Stimulated activated CD8-positive, alpha-beta memory T cell treated with anti-CD3 and anti-CD28 coated beads, Interleukin-4, amount 100 ng/mL, for 4 hours (primary cell): Measurements from ENCODE around the gene FKBP15.

Experiments used
- DNase-seq, 2 donors: peaks; one replicate each; pipeline ENCODE4 v3.0.0-alpha.2; 2020; ENCODE audit warnings: low read depth in 2 of 2, low spot score in 1 of 2

The FKBP15 gene

DNA sequence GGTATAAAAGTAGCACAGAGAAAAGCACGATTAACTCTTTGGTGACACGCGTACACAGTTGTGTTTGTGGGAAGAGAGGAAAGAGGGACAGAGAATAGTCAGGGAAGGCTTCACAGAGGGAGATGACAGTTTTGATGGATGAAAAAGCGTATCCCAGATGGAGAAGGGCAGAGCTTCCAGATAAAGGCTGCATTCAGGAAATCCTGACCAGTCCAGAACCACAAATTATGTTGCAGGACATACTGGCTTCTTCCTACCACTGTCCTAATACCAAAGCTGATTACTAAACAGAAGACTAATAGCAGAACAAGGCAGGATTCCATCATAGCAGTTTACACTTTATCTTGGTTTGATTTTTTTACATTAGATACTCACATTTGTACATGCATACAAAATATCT, 35.8 kb downstream of the FKBP15 start:
- no peak for DNase-seq

DNA sequence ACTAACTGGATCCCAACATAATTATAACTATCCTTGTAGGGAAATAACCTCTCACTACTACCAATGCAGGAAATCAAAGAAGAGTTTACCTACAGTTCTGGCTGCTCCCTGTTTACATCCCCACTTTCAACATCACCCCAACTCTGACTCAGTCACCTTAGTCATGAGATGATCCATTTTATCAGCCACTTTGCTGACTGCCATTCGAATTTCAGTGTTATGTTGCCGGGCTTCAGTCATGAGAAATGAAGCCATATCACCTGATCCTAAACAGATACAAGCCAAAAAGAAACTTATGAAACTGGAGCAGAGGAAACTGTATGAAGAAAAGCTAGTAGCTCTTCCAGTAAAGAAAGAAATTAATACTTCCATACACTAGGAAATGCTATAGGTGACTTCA, 36.5 kb downstream of the FKBP15 start:
- no peak for DNase-seq

DNA sequence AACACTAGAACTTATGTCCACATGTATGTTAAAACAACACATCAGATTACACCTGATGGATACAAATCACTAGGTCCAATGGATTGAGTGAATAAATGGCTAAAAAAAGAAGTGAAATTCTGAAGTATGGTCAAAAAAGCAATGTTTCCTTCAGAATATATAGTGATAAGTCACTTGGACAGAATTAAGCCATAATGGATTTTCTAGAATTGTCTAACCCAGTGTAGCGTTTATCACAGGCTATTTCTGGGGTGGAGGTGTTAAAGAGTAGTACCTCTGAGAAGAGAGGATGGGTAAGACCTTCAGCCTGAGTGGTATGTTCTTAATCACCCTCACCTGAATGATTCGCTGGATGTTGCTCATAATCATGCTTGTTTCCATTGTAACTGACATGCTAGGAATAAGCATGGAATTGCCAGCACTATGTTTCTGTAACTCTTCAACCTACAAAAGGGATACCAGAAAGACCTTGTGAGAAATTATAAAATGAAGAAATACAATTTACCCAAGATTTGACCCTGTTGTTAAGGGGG, 37.1 kb downstream of the FKBP15 start:
- DNase-seq = no peak

DNA sequence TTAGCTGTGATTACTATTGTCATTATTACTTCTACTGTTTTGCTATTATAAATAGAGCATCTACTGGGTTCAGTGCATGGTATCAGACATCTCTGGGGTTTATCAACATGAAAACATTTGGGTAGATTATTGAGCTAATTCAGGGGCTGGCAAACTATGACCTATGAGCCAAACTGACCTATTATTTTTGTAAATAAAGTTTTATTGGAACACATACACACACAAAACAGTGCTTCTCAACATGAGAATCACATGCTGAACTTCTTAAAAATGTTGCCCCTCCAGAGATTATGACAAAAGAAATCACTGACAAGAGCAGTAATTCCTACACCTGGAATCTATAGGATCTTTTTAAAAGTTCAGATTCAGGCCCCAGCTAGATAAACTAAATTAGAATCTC, 39.9 kb downstream of the FKBP15 start:
- no peak for DNase-seq

DNA sequence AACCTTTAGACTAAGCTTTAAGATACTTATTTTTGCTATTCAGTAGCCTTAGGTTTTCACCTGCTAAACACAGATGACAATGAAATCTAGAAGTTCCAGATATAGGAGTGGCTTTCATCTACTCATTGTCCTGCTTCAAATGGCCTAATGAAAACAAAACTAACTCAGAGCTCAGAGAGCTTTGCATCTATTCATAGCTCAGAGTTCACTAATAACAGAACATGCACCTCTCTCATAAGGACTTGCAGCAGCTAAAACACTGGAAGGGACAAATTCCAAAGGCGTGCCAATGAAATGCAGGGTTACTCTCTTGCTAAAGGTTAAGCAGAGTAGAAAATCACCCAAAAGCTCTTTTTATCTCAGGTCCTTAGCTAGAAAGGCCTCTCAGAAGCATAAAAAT, 41.2 kb downstream of the FKBP15 start:
- no peak for DNase-seq

DNA sequence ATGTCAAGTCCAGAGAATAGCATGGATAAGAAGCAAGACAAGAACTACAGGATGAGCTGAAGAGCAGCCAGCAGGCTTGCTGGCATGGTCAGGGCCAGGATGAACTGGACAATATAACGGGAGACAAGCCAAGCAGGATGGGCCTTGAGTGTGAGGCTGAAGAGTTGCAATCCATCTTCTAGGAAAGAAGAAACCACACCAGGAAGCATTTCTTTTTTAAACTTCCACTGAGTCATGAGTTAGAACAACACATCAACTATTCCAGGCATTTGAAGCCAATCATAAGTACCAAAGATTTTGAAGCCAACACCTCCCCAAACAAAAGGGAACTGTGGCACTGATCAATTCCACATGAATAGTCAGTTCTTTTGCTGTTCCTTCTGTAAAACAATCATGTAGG, 43.0 kb downstream of the FKBP15 start:
- DNase-seq = no peak

DNA sequence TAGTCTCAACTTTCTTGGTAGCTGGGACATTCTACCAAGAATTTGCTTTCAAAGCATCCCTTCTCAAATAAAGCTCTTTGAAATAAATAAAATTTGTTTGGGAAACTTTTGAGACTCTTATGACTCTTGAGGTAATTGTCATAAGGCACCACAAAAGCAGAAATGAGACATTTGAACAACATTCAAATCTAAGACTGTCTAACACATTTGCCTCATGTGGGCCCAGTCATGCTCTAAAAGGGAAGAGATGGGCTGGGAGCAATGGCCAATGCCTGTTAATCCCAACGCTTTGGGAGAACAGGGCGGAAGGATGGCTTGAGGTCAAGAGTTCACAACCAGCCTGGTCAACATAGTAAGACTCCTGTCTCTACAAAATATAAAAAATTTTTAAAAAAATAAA, 43.8 kb downstream of the FKBP15 start:
- no peak for DNase-seq

DNA sequence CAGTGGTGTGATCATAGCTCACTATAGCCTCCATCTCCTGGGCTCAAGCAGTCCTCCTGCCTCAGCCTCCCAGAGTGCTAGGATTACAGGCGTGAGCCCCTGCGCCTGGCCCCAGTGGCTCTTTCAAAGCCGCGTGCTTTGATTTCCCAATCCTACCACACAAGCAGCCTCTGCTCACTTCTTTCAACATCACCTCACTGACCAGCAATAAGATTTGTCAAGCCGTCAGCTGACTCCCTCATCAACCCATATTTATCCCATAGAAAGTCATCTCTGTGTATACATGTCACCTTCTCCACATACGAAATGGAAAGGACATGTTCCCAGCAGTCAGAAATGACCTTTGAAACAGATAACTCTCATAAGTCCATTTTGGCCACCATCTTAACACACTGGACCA, 44.3 kb downstream of the FKBP15 start:
- no peak for DNase-seq

DNA sequence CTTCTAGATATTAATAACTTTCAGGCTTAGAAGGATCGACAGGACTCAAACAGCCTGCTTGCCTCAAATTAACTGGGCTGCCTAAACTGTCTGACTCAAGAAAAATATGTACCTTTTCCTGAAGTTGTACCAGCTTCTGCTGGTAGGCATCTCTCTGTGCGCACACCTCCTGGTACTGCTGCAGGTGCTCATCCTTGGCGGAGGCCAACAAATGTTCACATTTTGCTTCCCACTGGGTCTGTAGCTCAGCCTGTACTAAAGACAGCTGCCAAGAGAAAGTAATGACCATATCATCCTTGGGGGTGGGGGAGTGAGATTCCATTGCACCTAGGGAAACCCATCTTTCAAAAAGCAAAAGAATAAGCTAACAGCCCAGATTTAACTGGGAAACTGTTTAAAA, 47.7 kb downstream of the FKBP15 start:
- DNase-seq = no peak

DNA sequence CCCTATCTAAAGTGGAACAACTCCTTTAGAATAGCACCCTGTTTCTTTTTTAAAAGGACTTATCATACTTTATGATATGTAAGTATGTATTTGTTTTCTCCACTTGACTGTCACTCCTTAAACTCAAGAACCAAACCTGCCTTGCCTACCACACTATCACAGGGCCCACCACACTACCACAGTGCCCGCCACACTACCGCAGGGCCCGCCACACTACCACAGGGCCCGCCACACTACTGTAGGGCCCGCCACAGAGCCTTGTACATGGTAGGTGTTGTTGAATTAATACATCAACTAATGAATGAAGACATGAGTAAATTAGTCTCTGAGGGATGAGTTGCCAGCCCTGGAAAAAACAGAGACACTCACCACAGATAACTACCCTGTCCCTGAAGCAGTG, 52.3 kb downstream of the FKBP15 start:
- DNase-seq = no peak

DNA sequence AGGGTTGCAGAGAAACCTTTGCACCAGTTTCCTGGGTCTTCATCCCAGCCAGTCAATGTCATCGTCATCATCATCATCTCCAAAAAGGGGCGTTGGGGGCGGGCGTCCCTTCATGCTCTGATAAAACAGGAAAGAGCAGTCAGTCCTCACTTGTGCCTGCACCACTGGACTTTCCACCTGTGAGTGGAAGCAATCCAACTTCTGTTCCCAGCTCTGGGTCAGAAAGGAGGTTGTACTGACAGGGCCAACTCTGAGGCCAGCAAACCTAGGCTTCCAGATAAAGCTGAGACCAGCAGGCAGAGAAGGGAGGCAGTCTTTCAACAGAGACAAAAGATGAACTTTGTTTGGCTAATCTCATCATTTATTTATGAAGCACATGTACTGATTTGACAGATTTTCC, 55.0 kb downstream of the FKBP15 start:
- no peak for DNase-seq

DNA sequence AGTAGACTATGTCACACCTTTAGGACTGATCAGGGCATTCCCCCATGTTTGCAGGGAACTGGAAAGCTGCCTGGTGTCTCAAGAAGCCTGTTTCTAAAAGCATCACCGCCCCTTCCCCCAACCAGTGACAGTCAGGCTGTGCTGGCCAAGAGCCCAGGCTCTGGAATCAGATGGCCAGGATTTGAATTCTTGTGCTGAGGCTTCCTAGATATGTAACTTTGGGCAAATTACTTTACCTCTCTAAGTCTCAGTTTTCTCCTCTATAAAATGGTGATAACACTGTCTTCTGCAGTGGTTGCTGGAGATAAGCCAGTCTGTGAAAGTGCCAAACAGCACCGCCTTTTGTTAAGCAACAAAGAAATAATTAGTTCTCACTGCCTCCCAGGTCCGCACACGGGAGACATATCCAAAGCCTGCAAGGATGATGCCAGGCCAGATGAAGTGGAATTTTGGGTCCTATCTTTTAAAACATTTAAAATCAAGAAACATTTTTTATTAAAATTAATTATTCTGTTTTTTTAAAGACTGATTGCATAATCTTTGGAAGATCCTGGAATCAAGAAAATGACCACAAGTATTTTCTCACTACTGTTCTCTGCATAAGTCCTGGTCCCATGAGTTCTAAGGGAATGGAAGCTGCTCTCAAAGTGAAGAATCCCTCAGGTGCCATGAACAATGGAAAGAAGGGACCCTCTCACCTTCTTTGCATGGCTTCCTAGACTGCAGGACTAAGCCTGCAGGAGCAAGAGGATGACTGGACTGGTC, 56.4 kb downstream of the FKBP15 start:
- DNase-seq = no peak

DNA sequence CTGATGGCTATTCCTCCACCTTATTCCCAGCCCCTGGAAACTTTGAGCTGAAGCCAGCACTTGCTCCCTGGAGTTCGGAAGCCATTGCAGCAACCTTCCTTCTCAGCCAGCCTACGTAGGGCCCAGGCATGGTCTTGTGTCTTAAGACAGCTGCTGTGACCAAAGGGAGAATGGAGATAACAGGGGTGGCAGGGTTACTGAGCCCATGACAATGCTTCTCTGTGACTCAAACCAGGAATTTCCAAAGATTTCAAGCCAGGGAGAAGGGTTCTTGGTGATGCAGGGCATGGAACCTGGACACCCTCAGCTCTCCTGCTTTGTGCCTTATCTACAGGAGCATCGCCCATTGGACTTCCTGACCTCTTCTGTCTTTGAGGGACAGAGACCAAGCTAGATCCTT, 58.1 kb downstream of the FKBP15 start:
- DNase-seq = no peak

DNA sequence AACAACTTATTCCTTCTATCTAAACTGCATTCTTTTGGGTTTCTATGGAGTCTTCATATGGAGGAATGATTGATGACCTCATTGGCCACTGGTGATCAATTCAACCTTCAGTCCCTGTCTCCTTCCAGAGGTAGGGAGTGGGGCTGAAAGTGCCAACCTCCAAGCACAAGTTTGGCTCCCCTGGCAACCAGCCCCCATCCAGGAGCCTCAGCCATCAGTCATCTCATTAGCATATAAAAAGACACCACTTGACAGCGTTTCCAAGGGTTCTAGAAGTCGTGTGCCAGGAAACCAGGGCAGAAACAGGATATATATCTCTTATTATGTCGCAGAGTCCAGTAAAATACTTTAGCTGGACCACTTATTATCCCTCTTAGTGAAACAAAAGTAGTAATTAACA, 60.5 kb downstream of the FKBP15 start:
- DNase-seq = no peak

DNA sequence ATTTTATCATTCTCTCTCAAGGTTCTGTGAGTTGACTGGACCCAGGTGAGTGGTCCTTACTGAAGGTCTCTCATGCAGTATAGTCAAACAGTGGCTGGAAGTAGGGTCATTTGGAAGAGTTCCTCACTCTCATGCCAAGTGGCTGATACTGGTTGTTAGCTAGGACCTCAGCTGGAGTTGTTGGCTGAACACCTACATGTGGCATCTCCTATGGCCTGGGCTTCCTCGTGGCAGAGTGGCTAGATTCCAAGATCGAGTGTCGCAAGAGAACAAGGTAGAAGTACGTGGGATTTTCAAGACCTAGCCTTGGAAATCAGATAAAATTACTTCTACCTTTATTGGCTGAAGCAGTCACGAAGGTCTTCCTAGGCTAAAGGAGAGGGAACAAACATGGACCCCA, 62.6 kb downstream of the FKBP15 start:
- no peak for DNase-seq

DNA sequence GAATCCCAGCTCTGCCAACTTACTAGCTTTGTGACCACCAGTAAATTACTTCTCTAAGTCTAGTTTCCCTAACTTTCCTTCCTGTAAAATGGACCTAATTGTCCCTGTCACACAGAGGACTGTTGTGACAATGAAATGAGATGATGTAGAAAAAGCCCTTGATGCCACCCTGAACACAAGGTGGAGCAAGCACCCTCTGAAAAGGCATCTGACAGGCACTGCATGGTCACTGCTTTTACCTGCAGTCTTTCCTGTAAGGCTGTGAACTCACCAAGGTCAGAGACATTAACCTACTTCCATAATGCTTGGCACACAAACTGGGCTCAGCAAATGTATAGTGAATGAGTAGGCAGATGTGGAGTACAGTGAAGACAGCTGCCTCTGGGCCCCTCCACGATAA, 64.2 kb downstream of the FKBP15 start:
- no peak for DNase-seq

DNA sequence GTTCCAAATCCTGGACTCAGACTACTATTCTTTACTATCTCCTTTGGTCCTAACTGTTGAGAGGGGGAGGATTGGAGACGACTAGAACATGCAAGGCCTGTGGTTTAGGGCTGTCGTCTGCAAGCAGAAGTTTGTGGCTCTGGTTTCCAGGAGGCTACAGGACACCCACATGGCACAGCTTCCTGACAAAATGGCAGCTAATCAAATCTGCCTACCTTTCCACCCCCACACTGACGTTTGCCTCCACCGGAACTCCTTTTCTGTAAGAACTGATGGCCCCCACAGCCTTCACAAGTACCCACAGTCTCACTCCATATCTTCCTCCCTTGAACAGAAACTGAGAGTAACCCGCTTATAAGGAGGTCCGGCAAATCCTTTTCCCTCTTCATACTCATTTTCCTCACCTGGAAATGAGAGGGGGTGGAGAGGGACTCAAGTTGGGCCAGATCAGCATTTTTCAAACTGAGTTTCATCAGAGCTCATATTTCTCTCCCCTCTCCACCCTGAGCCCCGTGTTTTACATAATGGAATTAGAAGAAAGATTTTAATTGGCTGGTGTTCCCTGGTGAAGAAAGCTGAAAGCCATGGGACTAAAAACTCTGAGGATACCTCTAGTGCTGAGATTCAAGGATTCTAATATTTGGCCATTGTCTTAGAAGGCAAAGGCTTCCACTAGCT, 65.0 kb downstream of the FKBP15 start:
- no peak for DNase-seq

DNA sequence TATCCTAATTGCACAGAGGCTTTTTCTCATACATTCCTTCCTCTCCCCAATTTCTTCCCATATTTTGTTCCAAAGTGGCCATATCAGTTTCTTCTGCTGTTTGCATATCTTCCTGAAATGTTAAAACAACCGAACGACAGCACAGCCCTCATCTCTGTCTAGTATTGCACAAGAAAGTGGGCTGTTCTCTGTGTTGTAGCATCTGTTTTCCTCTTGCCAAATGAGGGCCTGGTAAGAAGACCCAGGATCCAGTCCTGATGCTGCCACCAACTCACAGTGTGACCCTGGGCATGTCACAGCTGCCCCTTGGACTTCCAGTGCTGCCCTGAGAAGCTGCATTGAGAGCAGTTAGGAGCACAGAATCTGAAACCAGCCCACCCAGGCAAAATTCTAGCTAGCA, 66.1 kb downstream of the FKBP15 start:
- DNase-seq = no peak

DNA sequence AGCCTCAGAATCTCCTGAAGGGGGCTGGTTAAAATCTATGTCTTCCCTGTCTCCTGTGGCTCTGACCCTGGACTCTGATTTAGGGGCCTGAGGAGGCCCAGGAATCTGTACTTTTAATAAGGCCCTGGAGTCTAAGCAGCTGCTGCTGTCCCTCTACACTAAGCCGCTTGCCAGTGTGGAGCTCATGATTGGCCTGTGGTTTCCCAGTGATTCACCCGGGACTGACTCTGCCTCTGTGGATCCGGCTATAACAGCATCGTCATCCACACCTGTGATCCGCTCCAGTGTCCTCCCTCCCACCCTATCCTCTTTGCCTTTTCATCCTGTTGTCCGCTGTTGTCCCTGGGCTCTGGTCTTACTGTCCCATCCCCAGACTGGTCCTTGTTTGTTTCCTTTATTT, 66.6 kb downstream of the FKBP15 start:
- no peak for DNase-seq

DNA sequence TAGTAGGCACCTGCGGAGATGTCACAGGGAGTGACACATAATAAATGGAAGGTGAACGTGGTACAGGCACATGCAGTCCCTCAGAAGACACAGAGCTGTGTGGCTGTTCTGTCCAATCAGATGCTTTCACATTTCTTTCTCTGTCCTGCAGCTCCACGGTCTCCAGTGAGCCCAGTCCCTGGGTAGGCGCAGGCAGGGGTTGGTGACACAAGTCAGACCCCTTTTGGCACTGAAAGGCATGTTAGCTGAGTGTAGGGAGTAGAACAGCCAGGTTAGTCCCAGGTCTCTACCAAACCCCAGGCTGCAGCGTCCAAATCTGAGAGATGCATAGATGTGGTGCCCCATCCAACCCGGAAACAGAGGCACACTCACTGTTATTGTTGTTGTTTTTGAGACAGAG, 67.5 kb downstream of the FKBP15 start:
- DNase-seq = no peak

DNA sequence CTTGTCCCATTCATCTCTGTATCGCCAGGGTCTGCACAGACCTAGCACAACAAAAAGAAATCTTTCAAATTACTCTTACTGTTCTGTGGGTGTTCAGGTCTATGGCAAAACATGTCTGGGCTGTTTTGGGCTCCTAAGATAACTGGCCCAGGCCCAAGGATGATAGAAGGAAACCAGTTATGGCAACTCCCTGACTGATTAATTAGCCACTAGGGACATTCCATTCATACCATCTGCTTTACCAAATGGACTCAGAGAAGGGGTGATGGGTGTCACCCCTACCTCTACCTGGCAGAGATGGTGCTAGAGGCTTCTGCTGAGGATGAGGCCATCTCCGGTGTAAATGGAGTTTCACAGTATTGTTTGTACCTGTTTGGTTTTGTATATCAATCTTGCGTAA, 68.4 kb downstream of the FKBP15 start:
- no peak for DNase-seq

DNA sequence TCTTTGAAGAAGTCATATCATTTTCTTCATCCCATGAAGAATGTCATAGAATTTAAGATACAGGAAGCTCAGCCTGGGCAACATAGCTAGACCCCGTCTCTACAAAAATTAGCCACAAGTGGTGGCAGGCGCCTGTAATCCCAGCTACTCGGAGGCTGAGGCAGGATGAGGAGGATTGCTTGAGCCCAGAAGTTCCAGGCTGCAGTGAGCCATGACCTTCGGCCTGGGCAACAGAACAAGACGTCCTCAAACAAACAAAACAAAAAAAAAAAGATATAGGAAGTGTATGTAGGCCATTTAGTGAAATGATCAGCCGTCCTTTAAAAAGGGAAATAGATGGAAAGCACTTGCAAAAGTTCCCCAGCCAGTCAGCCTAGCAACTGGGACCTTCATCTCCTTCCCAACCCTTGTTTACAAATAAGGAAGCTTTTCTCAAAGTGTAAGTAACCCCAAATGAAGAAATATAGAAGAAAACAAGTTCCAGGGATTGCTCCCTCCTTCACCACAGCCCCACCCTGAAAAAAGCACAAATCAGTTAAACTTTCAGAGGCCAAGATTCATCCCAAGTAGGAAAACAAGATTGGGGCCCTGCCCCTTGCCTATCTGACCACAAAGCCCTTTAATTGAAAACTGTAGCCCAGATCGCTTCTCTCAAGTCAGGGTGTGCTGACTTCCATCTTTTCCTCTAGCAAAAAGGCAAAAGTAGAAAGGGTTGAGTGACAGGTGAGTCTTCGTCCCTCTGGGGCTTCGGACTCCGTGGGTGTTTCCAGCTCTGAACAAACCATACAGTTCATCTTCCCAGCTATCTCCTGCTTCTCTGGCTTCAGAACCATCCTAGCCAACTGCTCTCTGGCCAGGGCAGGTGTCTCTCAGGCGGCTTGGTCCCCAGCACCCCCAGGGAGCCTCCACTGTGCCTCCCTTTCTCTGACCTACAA, 69.1 kb downstream of the FKBP15 start:
- no peak for DNase-seq
